Activated T-helper 1 cell treated with anti-CD3 and anti-CD28 coated beads, Interleukin-2, amount 50 U/mL, for 16 hours (primary cell): ENCODE results near the gene MAPKAPK5.
"Not testable (repeated sequence)": the region's sequence is repeated elsewhere in the genome, so short reads cannot be mapped to it uniquely, and the experiment has no call there.

Source experiments
- DNase-seq, 2 donors: peaks; one replicate each; pipeline ENCODE4 v3.0.0-alpha.2; 2020; ENCODE audit warnings: low read depth in 1 of 2, low spot score in 1 of 2

Gene MAPKAPK5

GRCh38 chr12:111841750-111842555 is at the start of gene MAPKAPK5:
MAPKAPK5 (plus strand) TSS chr12:111842228; CDS start chr12:111842734, 506 bp downstream.
- peak; percentile 95 to 96 for DNase-seq

- no peak for DNase-seq
These were observed 49.2 kb upstream of the MAPKAPK5 start for GRCh38 chr12:111792856-111793235.

- DNase-seq: no peak
These were observed 43.8 kb upstream of the MAPKAPK5 start for GRCh38 chr12:111798182-111798581.

- DNase-seq: no peak
These were observed 42.3 kb upstream of the MAPKAPK5 start for GRCh38 chr12:111799758-111800157.

- no peak for DNase-seq
These were observed 38.9 kb upstream of the MAPKAPK5 start for GRCh38 chr12:111803038-111803626.

- DNase-seq: no peak
These were observed 38.2 kb upstream of the MAPKAPK5 start for GRCh38 chr12:111803851-111804250.

- no peak for DNase-seq
These were observed 35.7 kb upstream of the MAPKAPK5 start for GRCh38 chr12:111806304-111806703.

GRCh38 chr12:111807232-111807631 is 34.8 kb upstream of the MAPKAPK5 start:
- DNase-seq: no peak

- peak; percentile 17 to 37 for DNase-seq
These were observed 28.9 kb upstream of the MAPKAPK5 start for GRCh38 chr12:111812881-111813741.

- DNase-seq: no peak
These were observed 25.9 kb upstream of the MAPKAPK5 start for GRCh38 chr12:111816065-111816615.

- DNase-seq: not testable (repeated sequence)
These were observed 25.1 kb upstream of the MAPKAPK5 start for GRCh38 chr12:111816898-111817297.

GRCh38 chr12:111818340-111818739 is 23.7 kb upstream of the MAPKAPK5 start:
- DNase-seq: no peak

- DNase-seq: no peak
These were observed 22.6 kb upstream of the MAPKAPK5 start for GRCh38 chr12:111819191-111820158.

- not testable (repeated sequence) for DNase-seq
These were observed 21.2 kb upstream of the MAPKAPK5 start for GRCh38 chr12:111820828-111821227.

GRCh38 chr12:111822886-111823285 is 19.1 kb upstream of the MAPKAPK5 start:
- DNase-seq: no peak

- DNase-seq: no peak
These were observed 18.1 kb upstream of the MAPKAPK5 start for GRCh38 chr12:111823891-111824290.

GRCh38 chr12:111824312-111824711 is 17.7 kb upstream of the MAPKAPK5 start:
- DNase-seq: not testable (repeated sequence)

- DNase-seq: no peak
These were observed 16.5 kb upstream of the MAPKAPK5 start for GRCh38 chr12:111825509-111825908.

GRCh38 chr12:111826316-111826715 is 15.7 kb upstream of the MAPKAPK5 start:
- no peak for DNase-seq

GRCh38 chr12:111826992-111827391 is 15.0 kb upstream of the MAPKAPK5 start:
- DNase-seq: no peak
